ENCODE data around the gene C17orf67. TPM values are rescaled to one million over a fixed set of nuclear protein-coding genes. Genes with fewer than 3 reads are reported as not detected.

C17orf67 gene
- polyA plus RNA-seq, 4 donors, result 1.4 to 2.0 (median 1.9) TPM

DNA sequence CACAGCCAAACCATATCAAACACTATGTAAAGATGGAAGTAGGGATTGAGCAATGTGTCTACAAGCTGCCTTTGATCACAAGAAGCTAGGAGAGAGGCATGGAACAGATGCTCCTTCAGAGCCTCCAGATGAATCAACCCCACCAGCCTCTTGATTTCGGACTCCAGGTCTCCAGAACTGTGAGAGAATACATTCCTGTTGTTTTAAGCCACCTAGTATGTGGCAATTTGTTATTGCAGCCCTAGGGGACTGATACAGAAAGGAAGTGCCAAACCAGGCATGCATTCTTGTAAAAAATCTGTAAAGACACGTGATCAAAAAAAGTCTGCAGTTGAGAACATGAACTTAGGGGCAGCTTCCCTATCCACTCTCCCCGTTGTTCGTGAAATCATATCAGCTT, 91.1 kb downstream of the C17orf67 start:
- no peak for DNase-seq (ENCODE audit: low read depth in 4 of 4, low spot score in 3 of 4)

Other genes starting within 250 kb of the C17orf67 start
- gene NOG, start 240.2 kb downstream of the C17orf67 start, polyA plus RNA-seq (ENCODE audit: insufficient read length in 4 of 4), result 1 to 10 TPM in 2 of 4 donors, under 1 TPM in 2; 0.20 to 1.6 (median 1.0) TPM
- gene DGKE, start 231 bp upstream of the C17orf67 start, polyA plus RNA-seq (ENCODE audit: insufficient read length in 4 of 4), result 1 to 10 TPM; 4.1 to 6.6 (median 4.9) TPM
- gene TRIM25, start 80.1 kb upstream of the C17orf67 start, polyA plus RNA-seq (ENCODE audit: insufficient read length in 4 of 4), result 10 to 100 TPM; 17.0 to 35.2 (median 30.7) TPM
- gene COIL, start 127.1 kb upstream of the C17orf67 start, polyA plus RNA-seq (ENCODE audit: insufficient read length in 4 of 4), result 10 to 100 TPM; 23.1 to 36.3 (median 30.2) TPM
- gene SCPEP1, start 144.2 kb upstream of the C17orf67 start, polyA plus RNA-seq (ENCODE audit: insufficient read length in 4 of 4), result 100 to 1,000 TPM in 2 of 4 donors, 10 to 100 TPM in 2; 59.7 to 119 (median 102) TPM